Gastroesophageal sphincter (tissue), 3 donors: ENCODE measurements around the gene BTBD17.

ENCODE experiments used
- POLR2A ChIP-seq, 2 donors: fragments of 450-650 bp; IDR thresholded peaks; one replicate each; pipeline ENCODE4 v1.6.1; 2017; ENCODE audit warnings: antibody characterized with exemption in 2 of 2, mild to moderate bottlenecking in 2 of 2, moderate library complexity in 1 of 2
- TF ChIP-seq, protein P1 (sequence below), 4 experiments: fragments of 200-600 bp in 2 of 4; fragments of 450-650 bp in 2 of 4; sonication (generic) in 1 of 4; IDR thresholded peaks; one replicate each; pipeline ENCODE4 v1.5.1; 2017 to 2019; ENCODE audit warnings: antibody characterized with exemption in 4 of 4, mild to moderate bottlenecking in 2 of 4, moderate library complexity in 2 of 4

DNA sequence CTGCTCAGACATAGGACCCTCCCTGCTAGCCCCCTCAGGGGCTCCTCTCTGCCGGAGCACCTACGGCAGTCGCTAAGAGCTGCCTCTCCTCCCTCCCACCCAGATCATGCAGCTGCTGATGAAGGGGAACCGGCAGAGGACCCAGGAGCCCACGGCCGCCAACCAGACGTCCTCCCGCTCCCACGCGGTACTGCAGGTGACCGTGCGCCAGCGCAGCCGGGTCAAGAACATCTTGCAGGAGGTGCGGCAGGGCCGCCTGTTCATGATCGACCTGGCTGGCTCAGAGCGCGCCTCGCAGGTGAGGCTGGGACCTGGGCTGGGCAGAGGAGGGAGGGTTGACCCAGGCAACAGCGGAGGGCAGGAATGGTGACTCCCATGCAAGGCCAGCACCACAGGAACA, 17.0 kb downstream of the BTBD17 start:
- TF ChIP-seq, protein P1, sequence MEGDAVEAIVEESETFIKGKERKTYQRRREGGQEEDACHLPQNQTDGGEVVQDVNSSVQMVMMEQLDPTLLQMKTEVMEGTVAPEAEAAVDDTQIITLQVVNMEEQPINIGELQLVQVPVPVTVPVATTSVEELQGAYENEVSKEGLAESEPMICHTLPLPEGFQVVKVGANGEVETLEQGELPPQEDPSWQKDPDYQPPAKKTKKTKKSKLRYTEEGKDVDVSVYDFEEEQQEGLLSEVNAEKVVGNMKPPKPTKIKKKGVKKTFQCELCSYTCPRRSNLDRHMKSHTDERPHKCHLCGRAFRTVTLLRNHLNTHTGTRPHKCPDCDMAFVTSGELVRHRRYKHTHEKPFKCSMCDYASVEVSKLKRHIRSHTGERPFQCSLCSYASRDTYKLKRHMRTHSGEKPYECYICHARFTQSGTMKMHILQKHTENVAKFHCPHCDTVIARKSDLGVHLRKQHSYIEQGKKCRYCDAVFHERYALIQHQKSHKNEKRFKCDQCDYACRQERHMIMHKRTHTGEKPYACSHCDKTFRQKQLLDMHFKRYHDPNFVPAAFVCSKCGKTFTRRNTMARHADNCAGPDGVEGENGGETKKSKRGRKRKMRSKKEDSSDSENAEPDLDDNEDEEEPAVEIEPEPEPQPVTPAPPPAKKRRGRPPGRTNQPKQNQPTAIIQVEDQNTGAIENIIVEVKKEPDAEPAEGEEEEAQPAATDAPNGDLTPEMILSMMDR (IDR thresholded peaks at IDR 0.05), result no peak
- no peak for TF ChIP-seq POLR2A (IDR thresholded peaks at IDR 0.05)
